ENCODE results near the gene LMF1. TPM values are rescaled to one million over a fixed set of nuclear protein-coding genes. Genes with fewer than 3 reads are reported as not detected.

Gene LMF1
- total and polyA plus RNA-seq, 5 donors from 2014 or later, result 9.9 to 40.0 (median 12.4) TPM

GRCh38 chr16:981695-982144 lies 10.9 kb upstream of the LMF1 start, which contains the start of gene SOX8:
TSS of gene SOX8 (plus strand) at chr16:981770. CDS start at chr16:981923, 153 bp downstream.
- H3K4me1 Mint-ChIP-seq, result peaks cover 0 to 7% (median 0%) of the 10 kb centered on the region in 4 donors
- H3K4me1 ChIP-seq (ENCODE audit: control insufficient read depth, insufficient read depth, low read length, poor library complexity, severe bottlenecking), result peaks cover 17% of the 10 kb centered on the region
- H3K9me3 Mint-ChIP-seq, result no peaks in the 10 kb centered on the region
- H3K27ac ChIP-seq (ENCODE audit: insufficient read depth, low read length, poor library complexity, severe bottlenecking), result no peak within 1 kb of the TSS
- H3K36me3 ChIP-seq (ENCODE audit: control insufficient read depth, insufficient read depth, low read length), result no peaks in the 10 kb centered on the region
- H3K27ac Mint-ChIP-seq, result peak within 1 kb of the TSS in 1 of 3 donors; percentile 89
- ATAC-seq (ENCODE audit: low read depth in 2 of 2), result no peak
- DNase-seq, result no peak
- peaks cover 2% of the 10 kb centered on the region for H3K27me3 ChIP-seq (ENCODE audit: control insufficient read depth, insufficient read depth, low read length)
- peak within 1 kb of the TSS in 3 of 4 donors; percentile 62 to 84 (median 83) for H3K4me3 Mint-ChIP-seq
- no peaks in the 10 kb centered on the region for H3K36me3 Mint-ChIP-seq
- no peaks in the 10 kb centered on the region for H3K9me3 ChIP-seq (ENCODE audit: control insufficient read depth in 2 of 2, low read length in 2 of 2)
- H3K4me3 ChIP-seq (ENCODE audit: low read depth, low read length), result no peak within 1 kb of the TSS
- peaks cover 8% of the 10 kb centered on the region for H3K27me3 Mint-ChIP-seq

GRCh38 chr16:980595-980854 lies 9.7 kb upstream of the LMF1 start:
- Histone ChIP-seq H3K4me1 (ENCODE audit: control insufficient read depth, insufficient read depth, low read length, poor library complexity, severe bottlenecking) (peaks cover 17% of the 10 kb centered on the region), H3K27ac (ENCODE audit: insufficient read depth, low read length, poor library complexity, severe bottlenecking) (no peak overlapping the region), H3K27me3 (ENCODE audit: control insufficient read depth, insufficient read depth, low read length) (peaks cover 2% of the 10 kb centered on the region), H3K36me3 (ENCODE audit: control insufficient read depth, insufficient read depth, low read length) (no peaks in the 10 kb centered on the region), H3K9me3 (ENCODE audit: control insufficient read depth in 2 of 2, low read length in 2 of 2) (no peaks in the 10 kb centered on the region), H3K4me3 (ENCODE audit: low read depth, low read length) (no peak overlapping the region)
- no peaks in the 10 kb centered on the region for H3K9me3 Mint-ChIP-seq
- no peaks in the 10 kb centered on the region for H3K36me3 Mint-ChIP-seq
- no peak overlapping the region for H3K27ac Mint-ChIP-seq
- ATAC-seq (ENCODE audit: low read depth in 2 of 2) (no peak), DNase-seq (no peak)
- peaks cover 8% of the 10 kb centered on the region for H3K27me3 Mint-ChIP-seq
- no peak overlapping the region for H3K4me3 Mint-ChIP-seq
- peaks cover 0 to 7% (median 0%) of the 10 kb centered on the region in 4 donors for H3K4me1 Mint-ChIP-seq

- no peak overlapping the region for H3K4me3 ChIP-seq (ENCODE audit: low read depth, low read length)
- no peak for DNase-seq
- H3K9me3 Mint-ChIP-seq, result no peaks in the 10 kb centered on the region
These were observed 9.2 kb upstream of the LMF1 start for GRCh38 chr16:979859-980594.

GRCh38 chr16:979147-979546 lies 8.4 kb upstream of the LMF1 start:
- ATAC-seq (ENCODE audit: low read depth in 2 of 2) (no peak), DNase-seq (no peak)
- Histone ChIP-seq H3K27ac (ENCODE audit: insufficient read depth, low read length, poor library complexity, severe bottlenecking) (no peak overlapping the region), H3K4me1 (ENCODE audit: control insufficient read depth, insufficient read depth, low read length, poor library complexity, severe bottlenecking) (peaks cover 17% of the 10 kb centered on the region), H3K9me3 (ENCODE audit: control insufficient read depth in 2 of 2, low read length in 2 of 2) (no peaks in the 10 kb centered on the region), H3K4me3 (ENCODE audit: low read depth, low read length) (no peak overlapping the region), H3K36me3 (ENCODE audit: control insufficient read depth, insufficient read depth, low read length) (no peaks in the 10 kb centered on the region), H3K27me3 (ENCODE audit: control insufficient read depth, insufficient read depth, low read length) (peaks cover 2% of the 10 kb centered on the region)
- peaks cover 0 to 7% (median 0%) of the 10 kb centered on the region in 4 donors for H3K4me1 Mint-ChIP-seq
- H3K9me3 Mint-ChIP-seq, result no peaks in the 10 kb centered on the region
- peaks cover 8% of the 10 kb centered on the region for H3K27me3 Mint-ChIP-seq
- H3K27ac Mint-ChIP-seq, result no peak overlapping the region
- H3K4me3 Mint-ChIP-seq, result no peak overlapping the region
- no peaks in the 10 kb centered on the region for H3K36me3 Mint-ChIP-seq

More at GRCh38 chr16:979859-980594, 9.2 kb upstream of the LMF1 start:
- ATAC-seq (ENCODE audit: low read depth in 2 of 2), result no peak
- H3K9me3 ChIP-seq (ENCODE audit: control insufficient read depth in 2 of 2, low read length in 2 of 2), result no peaks in the 10 kb centered on the region
- no peak overlapping the region for H3K27ac ChIP-seq (ENCODE audit: insufficient read depth, low read length, poor library complexity, severe bottlenecking)
- peaks cover 8% of the 10 kb centered on the region for H3K27me3 Mint-ChIP-seq
- H3K4me1 ChIP-seq (ENCODE audit: control insufficient read depth, insufficient read depth, low read length, poor library complexity, severe bottlenecking), result peaks cover 17% of the 10 kb centered on the region
- no peaks in the 10 kb centered on the region for H3K36me3 Mint-ChIP-seq
- H3K36me3 ChIP-seq (ENCODE audit: control insufficient read depth, insufficient read depth, low read length), result no peaks in the 10 kb centered on the region
- H3K4me3 Mint-ChIP-seq, result peak overlapping the region in 2 of 4 donors; percentile 33 to 60
- peaks cover 2% of the 10 kb centered on the region for H3K27me3 ChIP-seq (ENCODE audit: control insufficient read depth, insufficient read depth, low read length)
- H3K27ac Mint-ChIP-seq, result no peak overlapping the region
- peaks cover 0 to 7% (median 0%) of the 10 kb centered on the region in 4 donors for H3K4me1 Mint-ChIP-seq

GRCh38 chr16:978403-978802 lies 7.6 kb upstream of the LMF1 start:
- H3K27ac ChIP-seq (ENCODE audit: insufficient read depth, low read length, poor library complexity, severe bottlenecking), result no peak overlapping the region
- H3K36me3 Mint-ChIP-seq, result no peaks in the 10 kb centered on the region
- H3K9me3 Mint-ChIP-seq, result no peaks in the 10 kb centered on the region
- no peak overlapping the region for H3K27ac Mint-ChIP-seq
- H3K27me3 Mint-ChIP-seq, result peaks cover 8% of the 10 kb centered on the region
- H3K27me3 ChIP-seq (ENCODE audit: control insufficient read depth, insufficient read depth, low read length), result peaks cover 2% of the 10 kb centered on the region
- no peaks in the 10 kb centered on the region for H3K36me3 ChIP-seq (ENCODE audit: control insufficient read depth, insufficient read depth, low read length)
- DNase-seq (no peak), ATAC-seq (ENCODE audit: low read depth in 2 of 2) (no peak)
- peaks cover 17% of the 10 kb centered on the region for H3K4me1 ChIP-seq (ENCODE audit: control insufficient read depth, insufficient read depth, low read length, poor library complexity, severe bottlenecking)
- H3K4me1 Mint-ChIP-seq, result peaks cover 0 to 7% (median 0%) of the 10 kb centered on the region in 4 donors
- peak overlapping the region in 1 of 4 donors; percentile 42 for H3K4me3 Mint-ChIP-seq
- H3K9me3 ChIP-seq (ENCODE audit: control insufficient read depth in 2 of 2, low read length in 2 of 2), result no peaks in the 10 kb centered on the region
- no peak overlapping the region for H3K4me3 ChIP-seq (ENCODE audit: low read depth, low read length)

- H3K27me3 ChIP-seq (ENCODE audit: control insufficient read depth, insufficient read depth, low read length), result peaks cover 2% of the 10 kb centered on the region
- Mint-ChIP-seq H3K4me1 (peaks cover 0 to 7% (median 0%) of the 10 kb centered on the region in 4 donors), H3K36me3 (no peaks in the 10 kb centered on the region), H3K27ac (peak overlapping the region in 1 of 3 donors; percentile 47), H3K27me3 (peaks cover 8% of the 10 kb centered on the region), H3K9me3 (no peaks in the 10 kb centered on the region), H3K4me3 (peak overlapping the region in 1 of 4 donors; percentile 42)
- no peak overlapping the region for H3K4me3 ChIP-seq (ENCODE audit: low read depth, low read length)
- DNase-seq (no peak), ATAC-seq (ENCODE audit: low read depth in 2 of 2) (no peak)
- H3K9me3 ChIP-seq (ENCODE audit: control insufficient read depth in 2 of 2, low read length in 2 of 2), result no peaks in the 10 kb centered on the region
- H3K27ac ChIP-seq (ENCODE audit: insufficient read depth, low read length, poor library complexity, severe bottlenecking), result no peak overlapping the region
- peaks cover 17% of the 10 kb centered on the region for H3K4me1 ChIP-seq (ENCODE audit: control insufficient read depth, insufficient read depth, low read length, poor library complexity, severe bottlenecking)
- H3K36me3 ChIP-seq (ENCODE audit: control insufficient read depth, insufficient read depth, low read length), result no peaks in the 10 kb centered on the region
These were observed 7.1 kb upstream of the LMF1 start for GRCh38 chr16:977896-978295.

GRCh38 chr16:977081-977701 lies 6.4 kb upstream of the LMF1 start:
- no peak for DNase-seq

More at GRCh38 chr16:977081-977701, 6.4 kb upstream of the LMF1 start:
- H3K27ac ChIP-seq (ENCODE audit: insufficient read depth, low read length, poor library complexity, severe bottlenecking), result no peak overlapping the region
- H3K4me3 Mint-ChIP-seq, result no peak overlapping the region
- no peak overlapping the region for H3K4me3 ChIP-seq (ENCODE audit: low read depth, low read length)
- peaks cover 2% of the 10 kb centered on the region for H3K27me3 ChIP-seq (ENCODE audit: control insufficient read depth, insufficient read depth, low read length)
- H3K36me3 Mint-ChIP-seq, result no peaks in the 10 kb centered on the region
- H3K4me1 Mint-ChIP-seq, result peaks cover 0 to 5% (median 0%) of the 10 kb centered on the region in 4 donors
- no peaks in the 10 kb centered on the region for H3K9me3 Mint-ChIP-seq
- no peaks in the 10 kb centered on the region for H3K9me3 ChIP-seq (ENCODE audit: control insufficient read depth in 2 of 2, low read length in 2 of 2)
- H3K4me1 ChIP-seq (ENCODE audit: control insufficient read depth, insufficient read depth, low read length, poor library complexity, severe bottlenecking), result peaks cover 16% of the 10 kb centered on the region
- H3K27me3 Mint-ChIP-seq, result peaks cover 8% of the 10 kb centered on the region
- no peaks in the 10 kb centered on the region for H3K36me3 ChIP-seq (ENCODE audit: control insufficient read depth, insufficient read depth, low read length)
- ATAC-seq (ENCODE audit: low read depth in 2 of 2), result no peak
- H3K27ac Mint-ChIP-seq, result no peak overlapping the region
